DND-41 (cell line): ENCODE measurements around the gene NRG2.
A peak's percentile ranks its signal among the peaks of the same experiment; 100 is the strongest.

Experiments used
- ATAC-seq: fragments of 200-7000 bp; cut with Tn5 transposase; 3 replicates; pipeline ENCODE4 v1.9.1; 2021; ENCODE audit warnings: low read depth; ENCODE audit not compliant: insufficient read depth
- DNase-seq: peaks from one replicate; pipeline ENCODE4 v3.0.0-alpha.2; 2020
- H2AFZ ChIP-seq: 2 replicates; pipeline ENCODE4 v1.6.0; 2012; ENCODE audit warnings: low read depth, low read length
- H3K27ac ChIP-seq: 2 replicates; pipeline ENCODE4 v1.5.1; 2012; ENCODE audit warnings: low read length, inconsistent platforms
- H3K27me3 ChIP-seq: fragments of 200-600 bp; sonication (generic); 2 replicates; pipeline ENCODE4 v1.6.0; 2012; ENCODE audit warnings: low read length, mild to moderate bottlenecking, inconsistent platforms; ENCODE audit not compliant: insufficient read depth, poor library complexity
- H3K36me3 ChIP-seq: 2 replicates; pipeline ENCODE4 v1.5.1; 2012; ENCODE audit warnings: low read length, inconsistent platforms; ENCODE audit not compliant: insufficient read depth
- H3K4me1 ChIP-seq: 2 replicates; pipeline ENCODE4 v1.5.1; 2012; ENCODE audit warnings: mild to moderate bottlenecking, low read length; ENCODE audit not compliant: insufficient read depth
- H3K4me2 ChIP-seq: 2 replicates; pipeline ENCODE4 v1.6.0; 2012; ENCODE audit warnings: mild to moderate bottlenecking, moderate library complexity, low read length, inconsistent platforms; ENCODE audit not compliant: insufficient read depth
- H3K4me3 ChIP-seq, 2 experiments: fragments of 200-600 bp in 1 of 2; shearing (Covaris generic) in 1 of 2; 2 replicates each; pipeline ENCODE4 v1.5.1; 2012 to 2016; ENCODE audit warnings: inconsistent platforms in 2 of 2, low read length in 2 of 2, mild to moderate bottlenecking in 2 of 2, low read depth in 1 of 2, moderate library complexity in 1 of 2
- H3K79me2 ChIP-seq: 2 replicates; pipeline ENCODE4 v1.6.0; 2012; ENCODE audit warnings: low read length, inconsistent platforms; ENCODE audit not compliant: insufficient read depth
- H3K9ac ChIP-seq: 2 replicates; pipeline ENCODE4 v1.6.0; 2012; ENCODE audit warnings: low read depth, mild to moderate bottlenecking, inconsistent platforms, low read length, moderate library complexity
- H3K9me3 ChIP-seq: 2 replicates; pipeline ENCODE4 v1.5.1; 2012; ENCODE audit warnings: low read length, moderate library complexity, mild to moderate bottlenecking, inconsistent platforms; ENCODE audit not compliant: insufficient read depth, severe bottlenecking
- H4K20me1 ChIP-seq: 2 replicates; pipeline ENCODE4 v1.6.0; 2012; ENCODE audit warnings: low read length; ENCODE audit not compliant: insufficient read depth
- CTCF ChIP-seq: IDR thresholded peaks from 2 replicates; pipeline ENCODE4 v1.5.1; 2012; ENCODE audit warnings: borderline replicate concordance, low read length, moderate library complexity, mild to moderate bottlenecking; ENCODE audit not compliant: poor library complexity, severe bottlenecking; ENCODE audit errors: extremely low read depth
- EZH2 ChIP-seq: IDR thresholded peaks from 3 replicates; pipeline ENCODE4 v1.6.1; 2012; ENCODE audit warnings: borderline replicate concordance, low read depth, mild to moderate bottlenecking, moderate library complexity, low read length, inconsistent platforms; ENCODE audit not compliant: severe bottlenecking

The NRG2 gene

GRCh38 chr5:139809331-139809810 is 233.7 kb downstream of the NRG2 start:
- no peak for DNase-seq
- TF ChIP-seq CTCF (no peak), EZH2 (no peak)
- H3K4me1 ChIP-seq, result no peaks in the 10 kb centered on the region

GRCh38 chr5:139808481-139809330 is 234.4 kb downstream of the NRG2 start:
- H3K9ac ChIP-seq, result no peak overlapping the region
- DNase-seq (peak; percentile 81), ATAC-seq (peak; percentile 100)
- H3K4me3 ChIP-seq, result no peak overlapping the region
- H3K4me2 ChIP-seq, result no peak overlapping the region
- no peaks in the 10 kb centered on the region for H3K36me3 ChIP-seq
- TF ChIP-seq EZH2, result no peak
- TF ChIP-seq CTCF, result peak; percentile 18
- peaks cover 13% of the 10 kb centered on the region for H4K20me1 ChIP-seq
- H3K27ac ChIP-seq, result no peak overlapping the region
- no peaks in the 10 kb centered on the region for H3K27me3 ChIP-seq
- no peaks in the 10 kb centered on the region for H3K4me1 ChIP-seq
- no peaks in the 10 kb centered on the region for H3K79me2 ChIP-seq
- H3K9me3 ChIP-seq, result no peaks in the 10 kb centered on the region
- H2AFZ ChIP-seq, result no peak overlapping the region

More at GRCh38 chr5:139809331-139809810, 233.7 kb downstream of the NRG2 start:
- no peak overlapping the region for H2AFZ ChIP-seq
- no peaks in the 10 kb centered on the region for H3K9me3 ChIP-seq
- H3K36me3 ChIP-seq, result no peaks in the 10 kb centered on the region
- no peak overlapping the region for H3K4me2 ChIP-seq
- no peaks in the 10 kb centered on the region for H3K79me2 ChIP-seq
- no peak for ATAC-seq
- peaks cover 13% of the 10 kb centered on the region for H4K20me1 ChIP-seq
- no peak overlapping the region for H3K4me3 ChIP-seq
- no peaks in the 10 kb centered on the region for H3K27me3 ChIP-seq
- no peak overlapping the region for H3K27ac ChIP-seq
- H3K9ac ChIP-seq, result no peak overlapping the region

- H4K20me1 ChIP-seq, result peaks cover 16% of the 10 kb centered on the region
- TF ChIP-seq CTCF (no peak), EZH2 (no peak)
- no peaks in the 10 kb centered on the region for H3K9me3 ChIP-seq
- no peaks in the 10 kb centered on the region for H3K4me1 ChIP-seq
- H3K4me3 ChIP-seq, result no peak overlapping the region
- H3K36me3 ChIP-seq, result no peaks in the 10 kb centered on the region
- no peaks in the 10 kb centered on the region for H3K79me2 ChIP-seq
- DNase-seq (no peak), ATAC-seq (no peak)
- no peak overlapping the region for H3K9ac ChIP-seq
- no peak overlapping the region for H2AFZ ChIP-seq
- H3K27me3 ChIP-seq, result no peaks in the 10 kb centered on the region
- H3K4me2 ChIP-seq, result no peak overlapping the region
- no peak overlapping the region for H3K27ac ChIP-seq
Measured at GRCh38 chr5:139807647-139808030, 235.5 kb downstream of the NRG2 start.
